SK-MEL-5 (cell line): Measurements from ENCODE around the gene CPA3. TPM values are rescaled to one million over a fixed set of nuclear protein-coding genes. Genes with fewer than 3 reads are reported as not detected.

Source experiments
- DNase-seq: peaks from one replicate; pipeline ENCODE4 v3.0.0-alpha.2; 2016; ENCODE audit warnings: low read depth, low spot score
- in situ Hi-C: cut with HindIII; loops from 2 replicates; pipeline ENCODE4 v1.10.0; 2016; ENCODE audit warnings: low sequenced_read_pairs, high pct_unique_total_duplicates, low pct_unique_long_range_greater_than_20kb
- total RNA-seq: library from RNA; depleted of rRNA; stranded (reverse); fragments of >200 nt; shearing (Covaris generic); gene quantifications from 2 replicates; pipeline ENCODE4 v1.2.3, GENCODE V29; 2014; rRNA removed

The CPA3 gene
- total RNA-seq, 1 experiment from 2014 or later = not detected

- DNase-seq = peak; percentile 82
- in situ Hi-C loops = no loop called here
These were observed 73.8 kb downstream of the CPA3 start for GRCh38 chr3:148938936-148939335.

DNA sequence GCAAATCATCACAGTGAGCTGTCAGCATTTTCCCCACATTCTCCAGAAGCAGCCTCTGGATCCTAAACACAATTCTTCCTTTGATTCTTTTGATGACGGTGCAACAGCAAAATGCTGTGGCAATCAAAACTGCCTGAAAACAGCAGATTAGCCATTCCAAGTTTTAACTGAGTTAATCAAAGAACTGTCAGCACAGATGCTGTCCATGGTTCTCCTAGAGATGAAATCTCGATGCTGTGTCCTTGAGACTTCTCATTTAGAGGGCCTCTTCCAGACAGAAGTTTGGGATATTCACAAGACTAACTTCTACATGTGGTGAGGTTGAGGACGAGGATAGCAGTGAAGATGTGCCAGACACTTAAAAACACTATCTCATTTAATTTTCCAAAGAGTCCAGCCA is 75.9 kb downstream of the CPA3 start:
- in situ Hi-C loops = no loop called here
- DNase-seq = peak; percentile 16

- DNase-seq = peak; percentile 92
- in situ Hi-C loops = no loop called here
These were observed 78.6 kb downstream of the CPA3 start for GRCh38 chr3:148943506-148944205.

DNA sequence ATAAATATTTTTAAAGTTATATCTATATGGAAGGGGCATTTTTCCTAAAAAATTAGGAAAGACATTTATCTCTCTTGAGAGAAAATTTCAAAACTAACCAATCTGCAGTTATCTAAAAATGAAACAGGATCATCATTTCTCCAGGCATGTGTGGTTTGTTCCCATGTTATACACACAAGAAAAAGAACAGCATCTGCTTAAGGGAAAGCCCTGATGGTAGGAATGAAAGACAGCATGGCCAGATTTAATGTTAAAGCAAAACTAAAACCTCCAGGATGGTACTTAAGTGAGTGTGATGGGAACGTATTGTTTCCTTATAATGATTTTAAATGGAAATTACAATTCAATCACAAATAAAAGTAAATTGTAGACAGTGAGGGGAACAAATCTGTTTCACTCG is 80.0 kb downstream of the CPA3 start:
- no peak for DNase-seq
- in situ Hi-C loops = no loop called here

Other genes with a start within 250 kb of the CPA3 start
- 0.08 and 0.13 TPM in 2 replicates for gene AGTR1, start 167.4 kb upstream of the CPA3 start, total RNA-seq
- not detected in 2 replicates for gene CPB1, start 37.5 kb upstream of the CPA3 start, total RNA-seq
- 35.0 and 35.3 TPM in 2 replicates for gene GYG1, start 126.2 kb downstream of the CPA3 start, total RNA-seq
- gene HLTF, start 221.2 kb downstream of the CPA3 start, total RNA-seq = 78.6 and 82.0 TPM in 2 replicates